Mesangial cell (primary cell): ENCODE data around the gene LPIN3. TPM values are rescaled to one million over a fixed set of nuclear protein-coding genes. Genes with fewer than 3 reads are reported as not detected.

ENCODE experiments used
- total RNA-seq: library from RNA; depleted of rRNA; stranded (reverse); fragments of >200 nt; gene quantifications from 2 replicates; pipeline ENCODE4 v1.2.3, GENCODE V29; 2015

The LPIN3 gene
- total RNA-seq: 8.1 and 16.9 TPM in 2 replicates

GRCh38 chr20:41340327-41341055, at the start of gene LPIN3:
Gene LPIN3 (plus strand): TSS chr20:41340821. CDS start chr20:41345804, 4,983 bp downstream.

GRCh38 chr20:41317546-41318270, 22.9 kb upstream of the LPIN3 start, which contains the start of gene ZHX3:
Gene ZHX3 (minus strand): TSS chr20:41317731. CDS start chr20:41204916, 112,815 bp downstream.

GRCh38 chr20:41366546-41367392, 26.1 kb downstream of the LPIN3 start, which contains the start of gene EMILIN3:
Gene EMILIN3 (minus strand): TSS chr20:41366818. CDS start chr20:41366634, 184 bp downstream.

Other genes starting within 250 kb of the LPIN3 start
- gene PLCG1, start 203.3 kb upstream of the LPIN3 start, total RNA-seq: 61.4 and 105 TPM in 2 replicates
- 17.4 and 22.1 TPM in 2 replicates for gene ZHX3, start 23.1 kb upstream of the LPIN3 start, total RNA-seq
- gene EMILIN3, start 26.0 kb downstream of the LPIN3 start, total RNA-seq: 4.9 and 7.6 TPM in 2 replicates